ENCODE data around the gene DHRSX.

DNA sequence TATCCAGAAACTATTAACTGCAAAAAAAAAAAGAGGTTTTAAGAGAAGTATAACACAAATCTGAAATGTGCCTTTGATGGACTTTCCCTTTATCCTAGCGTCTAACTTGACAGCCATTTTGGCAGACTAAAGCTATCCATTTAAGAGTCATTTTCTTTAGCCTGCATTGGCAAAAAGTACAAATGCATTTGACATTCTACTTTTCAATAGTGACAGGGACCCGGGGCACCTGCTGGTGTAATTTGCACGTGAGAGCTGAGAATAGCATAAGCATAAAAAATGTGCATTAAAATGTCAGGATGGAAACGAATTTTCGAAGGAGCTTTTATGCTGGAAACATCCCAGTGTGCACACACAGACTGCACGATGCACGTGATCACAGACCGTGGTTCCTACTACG, 91.9 kb downstream of the DHRSX start:
- TF ChIP-seq CTCF (IDR thresholded peaks at IDR 0.05) (no peak), POLR2A (IDR thresholded peaks at IDR 0.05) (no peak)
